H9 (cell line): ENCODE data around the gene GALNT12. TPM values are rescaled to one million over a fixed set of nuclear protein-coding genes. Genes with fewer than 3 reads are reported as not detected.

Experiments
- DNase-seq: peaks from one replicate; pipeline ENCODE4 v3.0.0-alpha.2; 2017
- H2AFZ ChIP-seq: one replicate; pipeline ENCODE4 v1.6.1; 2013; ENCODE audit warnings: mild to moderate bottlenecking, low read length, control low read depth, moderate library complexity
- H2AK5ac ChIP-seq: 2 replicates; pipeline ENCODE4 v1.6.1; 2013; ENCODE audit warnings: low read length, control low read depth, mixed read lengths; ENCODE audit not compliant: insufficient read length
- H2BK120ac ChIP-seq: one replicate; pipeline ENCODE4 v1.6.1; 2013; ENCODE audit warnings: low read depth, mild to moderate bottlenecking, low read length, control low read depth, inconsistent platforms; ENCODE audit not compliant: poor library complexity, severe bottlenecking
- H2BK12ac ChIP-seq: 2 replicates; pipeline ENCODE4 v1.6.1; 2013; ENCODE audit warnings: low read length, control low read depth, mixed read lengths, low read depth; ENCODE audit not compliant: insufficient read length
- H2BK15ac ChIP-seq: 2 replicates; pipeline ENCODE4 v1.6.1; 2013; ENCODE audit warnings: low read depth, low read length, control low read depth
- H2BK20ac ChIP-seq: one replicate; pipeline ENCODE4 v1.6.1; 2013; ENCODE audit warnings: low read depth, mild to moderate bottlenecking, low read length, control low read depth, inconsistent platforms; ENCODE audit not compliant: poor library complexity, severe bottlenecking
- H2BK5ac ChIP-seq: 2 replicates; pipeline ENCODE4 v1.6.1; 2013; ENCODE audit warnings: low read length, control low read depth, mixed read lengths; ENCODE audit not compliant: insufficient read length
- H3K14ac ChIP-seq: 2 replicates; pipeline ENCODE4 v1.6.1; 2013; ENCODE audit warnings: low read length, control low read depth; ENCODE audit not compliant: insufficient read depth
- H3K18ac ChIP-seq: 2 replicates; pipeline ENCODE4 v1.6.1; 2013; ENCODE audit warnings: low read depth, mild to moderate bottlenecking, mixed read lengths, low read length, control low read depth; ENCODE audit not compliant: insufficient read length
- H3K23ac ChIP-seq: 2 replicates; pipeline ENCODE4 v1.6.1; 2013; ENCODE audit warnings: low read length, control low read depth, mixed read lengths, low read depth; ENCODE audit not compliant: insufficient read length
- H3K23me2 ChIP-seq: 2 replicates; pipeline ENCODE4 v1.6.1; 2013; ENCODE audit warnings: low read depth, mild to moderate bottlenecking, mixed read lengths, low read length, control low read depth; ENCODE audit not compliant: insufficient read length, poor library complexity, severe bottlenecking
- H3K27ac ChIP-seq: 2 replicates; pipeline ENCODE4 v1.5.1; 2013; ENCODE audit warnings: low read length, control low read depth, mixed read lengths, low read depth; ENCODE audit not compliant: insufficient read length
- H3K27me3 ChIP-seq: 2 replicates; pipeline ENCODE4 v1.6.1; 2013; ENCODE audit warnings: low read length, control low read depth, inconsistent platforms; ENCODE audit not compliant: insufficient read depth
- H3K4ac ChIP-seq: 2 replicates; pipeline ENCODE4 v1.6.1; 2013; ENCODE audit warnings: low read depth, mild to moderate bottlenecking, control low read depth, inconsistent platforms, low read length, moderate library complexity
- H3K4me1 ChIP-seq: 2 replicates; pipeline ENCODE4 v1.6.1; 2013; ENCODE audit warnings: low read length, control low read depth, inconsistent platforms; ENCODE audit not compliant: insufficient read depth
- H3K4me2 ChIP-seq: 2 replicates; pipeline ENCODE4 v1.6.1; 2013; ENCODE audit warnings: low read length, control low read depth, mixed read lengths; ENCODE audit not compliant: insufficient read length, insufficient read depth
- H3K56ac ChIP-seq: 2 replicates; pipeline ENCODE4 v1.6.1; 2013; ENCODE audit warnings: low read depth, mild to moderate bottlenecking, mixed read lengths, low read length, control low read depth; ENCODE audit not compliant: insufficient read length
- H3K79me1 ChIP-seq: 2 replicates; pipeline ENCODE4 v1.6.1; 2013; ENCODE audit warnings: low read depth, mild to moderate bottlenecking, moderate library complexity, low read length, control low read depth, inconsistent platforms; ENCODE audit not compliant: insufficient read depth, poor library complexity, severe bottlenecking
- H3K79me2 ChIP-seq: 2 replicates; pipeline ENCODE4 v1.6.1; 2013; ENCODE audit warnings: low read length, control low read depth, inconsistent platforms; ENCODE audit not compliant: insufficient read depth
- H3K9ac ChIP-seq: 2 replicates; pipeline ENCODE4 v1.6.1; 2013; ENCODE audit warnings: low read length, control low read depth, mixed read lengths; ENCODE audit not compliant: insufficient read length; ENCODE audit errors: extremely low read depth
- H3K9me3 ChIP-seq: one replicate; pipeline ENCODE4 v1.6.1; 2013; ENCODE audit warnings: low read depth, low read length, inconsistent platforms; ENCODE audit not compliant: control insufficient read depth
- H3T11ph ChIP-seq: one replicate; pipeline ENCODE4 v1.6.1; 2013; ENCODE audit warnings: mild to moderate bottlenecking, low read length, control low read depth, inconsistent platforms
- H4K20me1 ChIP-seq: one replicate; pipeline ENCODE4 v1.6.1; 2013; ENCODE audit not compliant: control insufficient read depth, insufficient read length, insufficient read depth
- H4K5ac ChIP-seq: 2 replicates; pipeline ENCODE4 v1.6.1; 2013; ENCODE audit warnings: low read depth, mild to moderate bottlenecking, mixed read lengths, low read length, control low read depth; ENCODE audit not compliant: insufficient read length
- H4K8ac ChIP-seq: replicated peaks from 2 replicates; pipeline ENCODE4 v1.6.1; 2013; ENCODE audit warnings: low read length, control low read depth, mixed read lengths, low read depth; ENCODE audit not compliant: insufficient read length
- H4K91ac ChIP-seq: 2 replicates; pipeline ENCODE4 v1.6.1; 2013; ENCODE audit warnings: low read depth, mild to moderate bottlenecking, moderate library complexity, mixed read lengths, low read length, control low read depth; ENCODE audit not compliant: insufficient read length
- H3K27ac Mint-ChIP-seq, 3 experiments: 2 replicates in 2 of 3; 3 replicates in 1 of 3; pipeline ENCODE4 v1.8.0; 2020 to 2021; ENCODE audit warnings: mixed read lengths in 3 of 3, mild to moderate bottlenecking in 1 of 3, moderate library complexity in 1 of 3
- H3K27me3 Mint-ChIP-seq: 2 replicates; pipeline ENCODE4 v1.8.0; 2021; ENCODE audit warnings: low read depth, mild to moderate bottlenecking, moderate library complexity, mixed read lengths
- H3K36me3 Mint-ChIP-seq, 3 experiments: 2 replicates in 2 of 3; 3 replicates in 1 of 3; pipeline ENCODE4 v1.8.0; 2020 to 2021; ENCODE audit warnings: low read depth in 3 of 3, mixed read lengths in 3 of 3; ENCODE audit not compliant: insufficient read depth in 1 of 3
- H3K4me1 Mint-ChIP-seq, 2 experiments: 2 replicates each; pipeline ENCODE4 v1.8.0; 2020; ENCODE audit warnings: mixed read lengths in 2 of 2
- H3K4me3 Mint-ChIP-seq, 2 experiments: 2 replicates in 1 of 2; 3 replicates in 1 of 2; pipeline ENCODE4 v1.8.0; 2020 to 2021; ENCODE audit warnings: mild to moderate bottlenecking in 2 of 2, mixed read lengths in 2 of 2, moderate library complexity in 1 of 2
- H3K9me3 Mint-ChIP-seq, 2 experiments: 2 replicates in 1 of 2; 3 replicates in 1 of 2; pipeline ENCODE4 v1.8.0; 2020; ENCODE audit warnings: mild to moderate bottlenecking in 2 of 2, mixed read lengths in 2 of 2, moderate library complexity in 1 of 2
- WGBS: extraction: QIAGEN DNeasy Blood & Tissue Kit; methylation state at CpG from one replicate; pipeline ENCODE4 v1.1.7; 2013; ENCODE audit warnings: missing lambda C conversion rate, low lambda C conversion rate, mixed read lengths; ENCODE audit not compliant: insufficient read length; ENCODE audit errors: extremely low coverage; 5-methylcytosine and 5-hydroxymethylcytosine counted together
- total RNA-seq: library from RNA; stranded (reverse); gene quantifications from 2 replicates; pipeline ENCODE4 v1.2.1, GENCODE V29; 2021
- TF ChIP-seq, protein P1 (sequence below): fragments of 200-600 bp; sonication (generic); conservative IDR thresholded peaks from 3 replicates; pipeline ENCODE4 v1.8.0; 2021; ENCODE audit warnings: antibody characterized with exemption, mild to moderate bottlenecking

Gene GALNT12
- total RNA-seq, 1 experiment from 2014 or later: 18.0 TPM

DNA sequence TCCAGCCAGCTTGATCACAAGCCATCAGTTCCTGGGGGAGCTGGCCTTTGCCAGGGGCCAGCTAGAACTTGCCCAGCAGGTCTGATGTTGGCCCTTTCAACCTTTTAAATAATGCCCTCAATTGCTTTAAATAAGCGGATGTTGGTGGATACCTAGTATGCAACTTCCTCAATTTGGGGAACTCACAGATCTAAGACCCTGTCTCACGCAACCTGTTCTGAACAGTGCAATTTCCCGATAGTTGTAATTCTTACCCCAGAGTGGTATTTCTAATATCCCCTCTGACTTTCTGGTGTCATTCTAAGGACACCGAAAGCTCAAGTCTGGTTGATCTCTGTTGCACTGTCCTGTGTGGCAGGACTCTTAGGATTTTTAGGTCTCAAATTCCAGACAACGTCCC lies 23.1 kb downstream of the GALNT12 start:
- no peak overlapping the region for H3K18ac ChIP-seq
- H3K14ac ChIP-seq: no peak overlapping the region
- no peak overlapping the region for H3T11ph ChIP-seq
- H3K27ac Mint-ChIP-seq: no peak overlapping the region
- H3K4ac ChIP-seq: no peak overlapping the region
- no CpG with 5 or more reads among the region's 5 CpGs for WGBS
- H3K4me2 ChIP-seq: no peak overlapping the region
- no peak overlapping the region for H2BK20ac ChIP-seq
- no peak overlapping the region for H3K4me3 Mint-ChIP-seq
- H3K23me2 ChIP-seq: no peaks in the 10 kb centered on the region
- H3K4me1 Mint-ChIP-seq: peaks cover 4 to 5% of the 10 kb centered on the region in 2 experiments; a peak in 3 of 4 replicates
- no peak overlapping the region for H4K8ac ChIP-seq
- no peak overlapping the region for H2BK120ac ChIP-seq
- TF ChIP-seq, protein P1, sequence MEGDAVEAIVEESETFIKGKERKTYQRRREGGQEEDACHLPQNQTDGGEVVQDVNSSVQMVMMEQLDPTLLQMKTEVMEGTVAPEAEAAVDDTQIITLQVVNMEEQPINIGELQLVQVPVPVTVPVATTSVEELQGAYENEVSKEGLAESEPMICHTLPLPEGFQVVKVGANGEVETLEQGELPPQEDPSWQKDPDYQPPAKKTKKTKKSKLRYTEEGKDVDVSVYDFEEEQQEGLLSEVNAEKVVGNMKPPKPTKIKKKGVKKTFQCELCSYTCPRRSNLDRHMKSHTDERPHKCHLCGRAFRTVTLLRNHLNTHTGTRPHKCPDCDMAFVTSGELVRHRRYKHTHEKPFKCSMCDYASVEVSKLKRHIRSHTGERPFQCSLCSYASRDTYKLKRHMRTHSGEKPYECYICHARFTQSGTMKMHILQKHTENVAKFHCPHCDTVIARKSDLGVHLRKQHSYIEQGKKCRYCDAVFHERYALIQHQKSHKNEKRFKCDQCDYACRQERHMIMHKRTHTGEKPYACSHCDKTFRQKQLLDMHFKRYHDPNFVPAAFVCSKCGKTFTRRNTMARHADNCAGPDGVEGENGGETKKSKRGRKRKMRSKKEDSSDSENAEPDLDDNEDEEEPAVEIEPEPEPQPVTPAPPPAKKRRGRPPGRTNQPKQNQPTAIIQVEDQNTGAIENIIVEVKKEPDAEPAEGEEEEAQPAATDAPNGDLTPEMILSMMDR: no peak
- no peaks in the 10 kb centered on the region for H3K9me3 Mint-ChIP-seq
- no peak overlapping the region for H4K91ac ChIP-seq
- no peak overlapping the region for H2AFZ ChIP-seq
- no peak overlapping the region for H2BK12ac ChIP-seq
- H3K27me3 Mint-ChIP-seq: no peaks in the 10 kb centered on the region
- no peak overlapping the region for H3K27ac ChIP-seq
- no peaks in the 10 kb centered on the region for H3K79me2 ChIP-seq
- H4K20me1 ChIP-seq: no peaks in the 10 kb centered on the region
- no peak overlapping the region for H3K9ac ChIP-seq
- H3K79me1 ChIP-seq: no peaks in the 10 kb centered on the region
- no peaks in the 10 kb centered on the region for H3K9me3 ChIP-seq
- no peaks in the 10 kb centered on the region for H3K27me3 ChIP-seq
- no peak overlapping the region for H4K5ac ChIP-seq
- no peak overlapping the region for H2BK15ac ChIP-seq
- H3K4me1 ChIP-seq: no peaks in the 10 kb centered on the region
- no peak for DNase-seq
- H3K36me3 Mint-ChIP-seq: peaks cover 0 to 52% (median 17%) of the 10 kb centered on the region in 3 experiments; a peak in 5 of 7 replicates
- no peak overlapping the region for H2BK5ac ChIP-seq
- H3K23ac ChIP-seq: no peak overlapping the region
- no peak overlapping the region for H2AK5ac ChIP-seq
- no peak overlapping the region for H3K56ac ChIP-seq
